Measurements from ENCODE around the gene PLEKHA5.

The PLEKHA5 gene

DNA sequence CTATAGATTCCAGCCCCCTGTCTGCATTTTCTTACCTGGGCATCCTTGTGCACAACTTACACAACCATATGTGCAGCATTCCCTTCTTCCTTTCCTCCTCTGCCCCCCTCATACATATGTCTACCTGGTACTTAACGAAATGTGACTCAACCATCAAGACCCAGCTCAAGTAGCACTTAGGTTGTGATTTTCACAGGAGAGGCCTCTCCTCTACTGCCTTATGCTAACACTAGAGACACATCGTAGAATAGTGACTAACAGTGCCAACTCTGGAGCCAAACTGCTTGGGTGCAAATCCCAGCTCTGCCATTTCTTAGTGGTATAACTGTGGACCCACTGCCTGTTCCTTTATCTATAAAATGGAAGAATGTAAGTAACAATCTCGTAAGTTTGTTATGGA, 24.1 kb upstream of the PLEKHA5 start:
- Histone ChIP-seq H3K27me3 (ENCODE audit: low read depth, low read length) (no peaks in the 10 kb centered on the region), H3K36me3 (ENCODE audit: control insufficient read depth in 1 of 2, insufficient read depth in 2 of 2, low read length in 2 of 2) (no peaks in the 10 kb centered on the region), H3K27ac (ENCODE audit: low read length) (no peak overlapping the region), H3K9me3 (ENCODE audit: control insufficient read depth in 1 of 2, low read length in 2 of 2) (no peaks in the 10 kb centered on the region), H3K4me3 (ENCODE audit: low read depth in 1 of 2, low read length in 2 of 2) (no peak overlapping the region), H3K4me1 (ENCODE audit: control insufficient read depth in 1 of 2, insufficient read depth in 2 of 2, low read length in 2 of 2) (no peaks in the 10 kb centered on the region)

DNA sequence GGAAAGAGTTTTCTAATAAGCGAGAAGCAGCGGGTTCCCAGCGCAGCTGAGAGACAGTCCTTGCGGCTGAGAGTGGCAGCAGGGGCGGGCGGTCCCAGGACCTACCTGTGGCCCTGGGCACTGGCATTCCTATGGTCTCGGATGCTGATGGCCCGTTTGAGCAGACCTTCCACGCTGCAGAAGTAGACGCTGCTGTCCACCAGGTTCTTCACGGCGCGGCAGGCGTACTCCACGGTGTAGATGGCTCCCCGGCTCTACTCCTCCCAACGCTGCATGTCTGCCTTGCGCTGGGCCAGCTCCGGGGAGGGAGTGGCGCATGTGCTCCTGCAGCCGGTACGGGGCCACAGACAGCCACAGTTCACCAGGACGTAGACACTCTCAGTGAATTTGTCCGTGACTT, 21.8 kb upstream of the PLEKHA5 start:
- Histone ChIP-seq H3K9me3 (ENCODE audit: control insufficient read depth in 1 of 2, low read length in 2 of 2) (no peaks in the 10 kb centered on the region), H3K27me3 (ENCODE audit: low read depth, low read length) (no peaks in the 10 kb centered on the region), H3K4me1 (ENCODE audit: control insufficient read depth in 1 of 2, insufficient read depth in 2 of 2, low read length in 2 of 2) (no peaks in the 10 kb centered on the region), H3K36me3 (ENCODE audit: control insufficient read depth in 1 of 2, insufficient read depth in 2 of 2, low read length in 2 of 2) (no peaks in the 10 kb centered on the region), H3K4me3 (ENCODE audit: low read depth in 1 of 2, low read length in 2 of 2) (no peak overlapping the region), H3K27ac (ENCODE audit: low read length) (no peak overlapping the region)

- H3K4me1 ChIP-seq (ENCODE audit: control insufficient read depth in 1 of 2, insufficient read depth in 2 of 2, low read length in 2 of 2), result no peaks in the 10 kb centered on the region
- H3K4me3 ChIP-seq (ENCODE audit: low read depth in 1 of 2, low read length in 2 of 2), result no peak overlapping the region
- no peak overlapping the region for H3K27ac ChIP-seq (ENCODE audit: low read length)
- no peaks in the 10 kb centered on the region for H3K27me3 ChIP-seq (ENCODE audit: low read depth, low read length)
- H3K36me3 ChIP-seq (ENCODE audit: control insufficient read depth in 1 of 2, insufficient read depth in 2 of 2, low read length in 2 of 2), result no peaks in the 10 kb centered on the region
- H3K9me3 ChIP-seq (ENCODE audit: control insufficient read depth in 1 of 2, low read length in 2 of 2), result no peaks in the 10 kb centered on the region
Measured at GRCh38 chr12:19110221-19110940, 19.2 kb upstream of the PLEKHA5 start.

DNA sequence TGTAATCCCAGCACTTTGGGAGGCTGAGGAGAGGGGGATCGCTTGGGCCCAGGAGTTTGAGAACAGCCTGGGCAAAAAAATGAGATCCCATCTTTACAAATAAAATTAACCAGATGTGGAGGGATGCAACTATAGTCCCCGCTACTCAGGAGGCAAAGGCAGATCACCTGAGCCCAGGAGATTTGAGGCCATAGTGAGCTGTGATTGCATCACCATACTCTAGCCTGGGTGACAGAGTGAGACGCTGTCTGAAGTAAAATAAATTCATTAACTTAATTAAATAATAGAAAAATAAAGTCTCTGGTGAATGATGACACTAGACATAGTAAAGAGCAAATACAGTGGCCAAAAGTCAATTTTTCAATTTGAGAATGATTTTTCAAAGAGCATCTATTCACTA, 16.1 kb upstream of the PLEKHA5 start:
- H3K4me1 ChIP-seq (ENCODE audit: control insufficient read depth in 1 of 2, insufficient read depth in 2 of 2, low read length in 2 of 2), result no peaks in the 10 kb centered on the region
- no peaks in the 10 kb centered on the region for H3K27me3 ChIP-seq (ENCODE audit: low read depth, low read length)
- H3K36me3 ChIP-seq (ENCODE audit: control insufficient read depth in 1 of 2, insufficient read depth in 2 of 2, low read length in 2 of 2), result no peaks in the 10 kb centered on the region
- no peak overlapping the region for H3K27ac ChIP-seq (ENCODE audit: low read length)
- no peak overlapping the region for H3K4me3 ChIP-seq (ENCODE audit: low read depth in 1 of 2, low read length in 2 of 2)
- H3K9me3 ChIP-seq (ENCODE audit: control insufficient read depth in 1 of 2, low read length in 2 of 2), result no peaks in the 10 kb centered on the region

DNA sequence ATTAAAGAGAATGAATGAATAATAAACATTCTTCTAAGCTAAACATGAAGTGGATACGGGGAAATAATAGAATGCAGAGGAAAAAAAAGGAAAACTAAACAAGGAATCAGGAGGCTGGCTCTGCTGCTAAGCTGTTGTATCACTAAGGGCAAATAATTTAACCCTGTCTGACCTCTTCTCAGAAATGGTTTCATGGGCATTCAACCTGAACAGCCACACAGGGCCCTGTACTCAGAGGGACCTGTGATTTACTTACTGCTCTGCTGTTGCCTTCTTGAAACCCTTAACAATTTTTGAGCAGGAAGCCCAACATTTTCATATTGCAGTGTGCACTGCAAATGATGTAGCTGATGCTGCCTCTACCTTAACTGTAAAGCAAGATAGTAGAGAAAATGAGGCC, 14.2 kb upstream of the PLEKHA5 start:
- Histone ChIP-seq H3K27ac (ENCODE audit: low read length) (no peak overlapping the region), H3K36me3 (ENCODE audit: control insufficient read depth in 1 of 2, insufficient read depth in 2 of 2, low read length in 2 of 2) (no peaks in the 10 kb centered on the region), H3K27me3 (ENCODE audit: low read depth, low read length) (no peaks in the 10 kb centered on the region), H3K4me3 (ENCODE audit: low read depth in 1 of 2, low read length in 2 of 2) (no peak overlapping the region), H3K9me3 (ENCODE audit: control insufficient read depth in 1 of 2, low read length in 2 of 2) (no peaks in the 10 kb centered on the region), H3K4me1 (ENCODE audit: control insufficient read depth in 1 of 2, insufficient read depth in 2 of 2, low read length in 2 of 2) (no peaks in the 10 kb centered on the region)

GRCh38 chr12:19119440-19119839, 10.1 kb upstream of the PLEKHA5 start:
- Histone ChIP-seq H3K4me1 (ENCODE audit: control insufficient read depth in 1 of 2, insufficient read depth in 2 of 2, low read length in 2 of 2) (no peaks in the 10 kb centered on the region), H3K36me3 (ENCODE audit: control insufficient read depth in 1 of 2, insufficient read depth in 2 of 2, low read length in 2 of 2) (no peaks in the 10 kb centered on the region), H3K9me3 (ENCODE audit: control insufficient read depth in 1 of 2, low read length in 2 of 2) (no peaks in the 10 kb centered on the region), H3K27ac (ENCODE audit: low read length) (no peak overlapping the region), H3K27me3 (ENCODE audit: low read depth, low read length) (no peaks in the 10 kb centered on the region), H3K4me3 (ENCODE audit: low read depth in 1 of 2, low read length in 2 of 2) (no peak overlapping the region)

GRCh38 chr12:19120795-19121194, 8.7 kb upstream of the PLEKHA5 start:
- H3K27me3 ChIP-seq (ENCODE audit: low read depth, low read length), result no peaks in the 10 kb centered on the region
- H3K36me3 ChIP-seq (ENCODE audit: control insufficient read depth in 1 of 2, insufficient read depth in 2 of 2, low read length in 2 of 2), result no peaks in the 10 kb centered on the region
- no peaks in the 10 kb centered on the region for H3K9me3 ChIP-seq (ENCODE audit: control insufficient read depth in 1 of 2, low read length in 2 of 2)
- no peak overlapping the region for H3K27ac ChIP-seq (ENCODE audit: low read length)
- no peaks in the 10 kb centered on the region for H3K4me1 ChIP-seq (ENCODE audit: control insufficient read depth in 1 of 2, insufficient read depth in 2 of 2, low read length in 2 of 2)
- H3K4me3 ChIP-seq (ENCODE audit: low read depth in 1 of 2, low read length in 2 of 2), result no peak overlapping the region

DNA sequence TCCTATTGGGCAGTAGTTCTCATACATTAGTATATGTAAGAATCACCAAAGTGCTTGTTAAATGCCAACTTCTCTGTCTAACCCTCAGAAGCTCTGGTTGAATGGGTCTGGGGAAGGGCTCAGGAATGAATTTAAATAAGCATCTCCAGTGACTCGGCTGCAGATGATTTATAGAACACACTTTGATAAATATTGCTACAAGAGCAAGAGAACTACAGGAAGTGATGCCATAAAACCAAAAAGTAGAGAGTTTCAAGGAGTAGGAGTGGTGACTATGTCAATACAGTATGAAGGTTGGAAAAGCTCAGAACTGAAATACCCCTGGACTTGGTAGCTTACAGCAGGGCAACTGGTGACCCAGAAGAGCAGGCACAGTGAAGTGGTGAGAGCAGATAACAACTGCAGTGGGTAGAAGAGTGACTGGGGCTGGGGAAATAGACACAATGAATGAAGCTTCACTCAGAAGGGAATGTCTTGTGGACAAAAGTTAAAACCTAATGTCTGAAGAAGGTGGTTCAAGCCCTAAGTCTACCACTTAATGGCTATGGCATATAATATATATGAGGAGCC, 8.0 kb upstream of the PLEKHA5 start:
- no peak overlapping the region for H3K27ac ChIP-seq (ENCODE audit: low read length)
- no peaks in the 10 kb centered on the region for H3K4me1 ChIP-seq (ENCODE audit: control insufficient read depth in 1 of 2, insufficient read depth in 2 of 2, low read length in 2 of 2)
- H3K9me3 ChIP-seq (ENCODE audit: control insufficient read depth in 1 of 2, low read length in 2 of 2), result peaks cover 0 to 2% of the 10 kb centered on the region in 2 donors
- no peak overlapping the region for H3K4me3 ChIP-seq (ENCODE audit: low read depth in 1 of 2, low read length in 2 of 2)
- H3K36me3 ChIP-seq (ENCODE audit: control insufficient read depth in 1 of 2, insufficient read depth in 2 of 2, low read length in 2 of 2), result no peaks in the 10 kb centered on the region
- no peaks in the 10 kb centered on the region for H3K27me3 ChIP-seq (ENCODE audit: low read depth, low read length)

GRCh38 chr12:19125325-19125724, 4.2 kb upstream of the PLEKHA5 start:
- no peaks in the 10 kb centered on the region for H3K36me3 ChIP-seq (ENCODE audit: control insufficient read depth in 1 of 2, insufficient read depth in 2 of 2, low read length in 2 of 2)
- no peaks in the 10 kb centered on the region for H3K27me3 ChIP-seq (ENCODE audit: low read depth, low read length)
- no peak overlapping the region for H3K4me3 ChIP-seq (ENCODE audit: low read depth in 1 of 2, low read length in 2 of 2)
- peaks cover 0 to 14% of the 10 kb centered on the region in 2 donors for H3K9me3 ChIP-seq (ENCODE audit: control insufficient read depth in 1 of 2, low read length in 2 of 2)
- H3K27ac ChIP-seq (ENCODE audit: low read length), result no peak overlapping the region
- H3K4me1 ChIP-seq (ENCODE audit: control insufficient read depth in 1 of 2, insufficient read depth in 2 of 2, low read length in 2 of 2), result no peaks in the 10 kb centered on the region

DNA sequence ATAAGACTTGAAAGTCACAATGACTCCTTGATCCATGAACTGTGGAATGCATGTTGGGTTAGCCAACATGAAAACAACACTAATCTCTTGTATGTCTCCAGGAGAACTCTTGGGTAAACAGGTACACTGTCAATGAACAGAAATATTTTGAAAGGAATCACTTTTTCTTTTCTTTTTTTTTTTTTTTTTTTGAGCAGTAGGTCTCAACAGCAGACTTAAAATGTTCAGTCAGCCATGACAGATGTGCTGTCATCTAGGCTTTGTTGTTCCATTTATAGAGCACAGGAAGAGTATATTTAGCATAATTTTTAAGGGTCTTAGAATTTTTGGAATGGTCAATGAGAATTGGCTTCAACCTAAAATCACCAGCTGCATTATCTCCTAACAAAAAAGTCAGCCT, 2.3 kb upstream of the PLEKHA5 start:
- peaks cover 0 to 12% of the 10 kb centered on the region in 2 donors for H3K4me1 ChIP-seq (ENCODE audit: control insufficient read depth in 1 of 2, insufficient read depth in 2 of 2, low read length in 2 of 2)
- H3K36me3 ChIP-seq (ENCODE audit: control insufficient read depth in 1 of 2, insufficient read depth in 2 of 2, low read length in 2 of 2), result no peaks in the 10 kb centered on the region
- H3K9me3 ChIP-seq (ENCODE audit: control insufficient read depth in 1 of 2, low read length in 2 of 2), result peaks cover 0 to 14% of the 10 kb centered on the region in 2 donors
- H3K4me3 ChIP-seq (ENCODE audit: low read depth in 1 of 2, low read length in 2 of 2), result no peak overlapping the region
- H3K27me3 ChIP-seq (ENCODE audit: low read depth, low read length), result no peaks in the 10 kb centered on the region
- no peak overlapping the region for H3K27ac ChIP-seq (ENCODE audit: low read length)

- H3K27ac ChIP-seq (ENCODE audit: low read length), result peak overlapping the region; percentile 80
- no peaks in the 10 kb centered on the region for H3K27me3 ChIP-seq (ENCODE audit: low read depth, low read length)
- peaks cover 0 to 12% of the 10 kb centered on the region in 2 donors for H3K4me1 ChIP-seq (ENCODE audit: control insufficient read depth in 1 of 2, insufficient read depth in 2 of 2, low read length in 2 of 2)
- H3K9me3 ChIP-seq (ENCODE audit: control insufficient read depth in 1 of 2, low read length in 2 of 2), result peaks cover 0 to 14% of the 10 kb centered on the region in 2 donors
- H3K4me3 ChIP-seq (ENCODE audit: low read depth in 1 of 2, low read length in 2 of 2), result peak overlapping the region in 1 of 2 donors; percentile 58
- no peaks in the 10 kb centered on the region for H3K36me3 ChIP-seq (ENCODE audit: control insufficient read depth in 1 of 2, insufficient read depth in 2 of 2, low read length in 2 of 2)
Measured at GRCh38 chr12:19128485-19128884, 1.0 kb upstream of the PLEKHA5 start.

GRCh38 chr12:19129122-19129485, 429 bp upstream of the PLEKHA5 start:
- H3K27me3 ChIP-seq (ENCODE audit: low read depth, low read length), result no peaks in the 10 kb centered on the region
- no peaks in the 10 kb centered on the region for H3K36me3 ChIP-seq (ENCODE audit: control insufficient read depth in 1 of 2, insufficient read depth in 2 of 2, low read length in 2 of 2)
- peak overlapping the region; percentile 42 to 58 for H3K4me3 ChIP-seq (ENCODE audit: low read depth in 1 of 2, low read length in 2 of 2)
- H3K27ac ChIP-seq (ENCODE audit: low read length), result peak overlapping the region; percentile 80
- H3K9me3 ChIP-seq (ENCODE audit: control insufficient read depth in 1 of 2, low read length in 2 of 2), result peaks cover 0 to 14% of the 10 kb centered on the region in 2 donors
- H3K4me1 ChIP-seq (ENCODE audit: control insufficient read depth in 1 of 2, insufficient read depth in 2 of 2, low read length in 2 of 2), result peaks cover 0 to 12% of the 10 kb centered on the region in 2 donors
